ENCODE data around the gene ZNF79.
A peak's percentile ranks its signal among the peaks of the same experiment; 100 is the strongest.

DNA sequence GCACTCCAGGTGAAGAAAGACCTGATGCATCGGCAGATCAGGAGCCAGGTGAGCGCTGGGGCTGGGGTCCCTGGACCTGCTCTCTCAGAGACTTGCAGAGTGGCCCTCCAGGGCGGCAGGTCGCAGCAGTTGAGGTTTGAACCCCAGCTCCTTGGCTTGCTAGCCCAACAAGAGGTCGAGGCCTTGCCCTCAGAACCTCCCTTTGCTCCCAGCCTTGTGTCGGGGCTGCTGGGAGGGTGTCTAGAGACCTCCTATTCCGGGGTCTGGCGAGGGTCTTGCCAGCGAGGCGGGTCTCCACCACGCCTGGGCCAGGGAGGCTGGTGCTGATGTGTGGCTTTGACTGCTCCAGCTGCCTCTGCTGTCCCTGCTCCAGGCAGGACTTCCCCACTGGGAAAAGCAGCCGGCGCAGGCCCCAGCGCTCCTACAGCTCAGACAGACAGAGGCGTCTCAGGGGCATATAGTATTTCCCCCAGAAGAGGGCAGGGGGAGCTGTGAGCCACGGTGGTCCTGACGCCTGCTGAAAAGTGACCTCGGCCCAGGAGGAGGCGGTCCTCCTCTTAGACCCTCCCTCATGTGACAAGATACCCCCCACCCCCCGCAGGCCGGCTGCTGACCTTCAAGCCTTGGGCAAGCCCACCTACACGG is 65.4 kb downstream of the ZNF79 start:
- TF ChIP-seq, protein P1, sequence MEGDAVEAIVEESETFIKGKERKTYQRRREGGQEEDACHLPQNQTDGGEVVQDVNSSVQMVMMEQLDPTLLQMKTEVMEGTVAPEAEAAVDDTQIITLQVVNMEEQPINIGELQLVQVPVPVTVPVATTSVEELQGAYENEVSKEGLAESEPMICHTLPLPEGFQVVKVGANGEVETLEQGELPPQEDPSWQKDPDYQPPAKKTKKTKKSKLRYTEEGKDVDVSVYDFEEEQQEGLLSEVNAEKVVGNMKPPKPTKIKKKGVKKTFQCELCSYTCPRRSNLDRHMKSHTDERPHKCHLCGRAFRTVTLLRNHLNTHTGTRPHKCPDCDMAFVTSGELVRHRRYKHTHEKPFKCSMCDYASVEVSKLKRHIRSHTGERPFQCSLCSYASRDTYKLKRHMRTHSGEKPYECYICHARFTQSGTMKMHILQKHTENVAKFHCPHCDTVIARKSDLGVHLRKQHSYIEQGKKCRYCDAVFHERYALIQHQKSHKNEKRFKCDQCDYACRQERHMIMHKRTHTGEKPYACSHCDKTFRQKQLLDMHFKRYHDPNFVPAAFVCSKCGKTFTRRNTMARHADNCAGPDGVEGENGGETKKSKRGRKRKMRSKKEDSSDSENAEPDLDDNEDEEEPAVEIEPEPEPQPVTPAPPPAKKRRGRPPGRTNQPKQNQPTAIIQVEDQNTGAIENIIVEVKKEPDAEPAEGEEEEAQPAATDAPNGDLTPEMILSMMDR (conservative IDR thresholded peaks at IDR 0.05; ENCODE audit: low read depth, low read length), result 0 out of 2 replicates have a peak, but pooled peaks have one; percentile 9
- TF ChIP-seq POLR2A (IDR thresholded peaks at IDR 0.05; ENCODE audit: low read depth, low read length) (no peak), CHD1 (IDR thresholded peaks at IDR 0.05; ENCODE audit: low read depth, low read length) (no peak), RFX5 (IDR thresholded peaks at IDR 0.05; ENCODE audit: low read depth, low read length) (no peak), MAFK (IDR thresholded peaks at IDR 0.05; ENCODE audit: low read depth, low read length) (no peak), MXI1 (IDR thresholded peaks at IDR 0.05; ENCODE audit: borderline replicate concordance, low read depth, low read length) (no peak), FOS (IDR thresholded peaks at IDR 0.05; ENCODE audit: low read depth, low read length) (no peak)

Measured in IMR-90 (cell line).